A673 (cell line): ENCODE data around the gene ATG9A. TPM values are rescaled to one million over a fixed set of nuclear protein-coding genes. Genes with fewer than 3 reads are reported as not detected.

Experiments
- BruUV-seq: library from RNA; stranded (reverse); fragments of 400-500 nt; replicated peaks from 2 replicates; lab custom pipeline; 2021; lab: Mats Ljungman, UMichigan
- CTCF ChIA-PET: fragments of 300-600 bp; sonication (Branson Sonifier 250); formaldehyde crosslinking; loops from one replicate; lab custom pipeline; 2022; ENCODE audit warnings: antibody characterized with exemption; lab: Charles Lee
- POLR2A ChIA-PET: fragments of 300-600 bp; sonication (Branson Sonifier 250); formaldehyde crosslinking; loops from one replicate; lab custom pipeline; 2022; ENCODE audit warnings: antibody characterized with exemption; ENCODE audit not compliant: low non-redundant PET; lab: Charles Lee
- DNase-seq: peaks from one replicate; pipeline ENCODE4 v3.0.0-alpha.2; 2015; ENCODE audit warnings: low spot score
- H3K27ac ChIP-seq: fragments of 200-600 bp; sonication (generic); 2 replicates; pipeline ENCODE4 v1.5.1; 2016; ENCODE audit warnings: mixed run types, low read depth, mild to moderate bottlenecking, mixed read lengths, antibody characterized with exemption, low read length; ENCODE audit not compliant: poor library complexity, severe bottlenecking
- H3K27me3 ChIP-seq: fragments of 200-600 bp; sonication (generic); replicated peaks from 2 replicates; pipeline ENCODE4 v1.6.1; 2017; ENCODE audit warnings: mixed run types, low read depth, mild to moderate bottlenecking, mixed read lengths, antibody characterized with exemption, low read length; ENCODE audit not compliant: insufficient read depth, poor library complexity
- H3K36me3 ChIP-seq: fragments of 200-600 bp; sonication (generic); 2 replicates; pipeline ENCODE4 v1.6.1; 2016; ENCODE audit warnings: mixed run types, mild to moderate bottlenecking, mixed read lengths, antibody characterized with exemption, low read length; ENCODE audit not compliant: insufficient read depth, poor library complexity, severe bottlenecking
- H3K4me1 ChIP-seq: fragments of 200-600 bp; sonication (generic); 2 replicates; pipeline ENCODE4 v1.6.1; 2017; ENCODE audit warnings: mixed run types, mild to moderate bottlenecking, mixed read lengths, antibody characterized with exemption, low read length; ENCODE audit not compliant: insufficient read depth, poor library complexity, severe bottlenecking
- H3K4me3 ChIP-seq: fragments of 200-600 bp; sonication (generic); 2 replicates; pipeline ENCODE4 v1.5.1; 2016; ENCODE audit warnings: low read depth, mixed run types, mild to moderate bottlenecking, mixed read lengths, low read length; ENCODE audit not compliant: poor library complexity, severe bottlenecking
- H3K9me3 ChIP-seq: fragments of 200-600 bp; sonication (generic); 2 replicates; pipeline ENCODE4 v1.6.1; 2016; ENCODE audit warnings: mixed run types, low read depth, mild to moderate bottlenecking, mixed read lengths, antibody characterized with exemption, low read length; ENCODE audit not compliant: poor library complexity, severe bottlenecking
- EZH2 ChIP-seq: fragments of 200-600 bp; sonication (generic); IDR thresholded peaks from 2 replicates; pipeline ENCODE4 v1.6.1; 2017; ENCODE audit warnings: borderline replicate concordance, low read depth, mild to moderate bottlenecking, mixed read lengths, antibody characterized with exemption, low read length; ENCODE audit not compliant: poor library complexity, severe bottlenecking
- intact Hi-C: fragments of 100-400 bp; cut with micrococcal nuclease; formaldehyde crosslinking; loops from one replicate; pipeline ENCODE4 v1.10.0; 2022; ENCODE audit not compliant: unreplicated experiment
- total RNA-seq: library from RNA; stranded (reverse); gene quantifications from 2 replicates; pipeline ENCODE4 v1.2.3, GENCODE V29; 2021
- TF ChIP-seq, protein P1 (sequence below): fragments of 300-800, 200-600 bp; sonication (generic); conservative IDR thresholded peaks from 2 replicates; pipeline ENCODE4 v1.5.1; 2017; ENCODE audit warnings: low read depth, mild to moderate bottlenecking, antibody characterized with exemption, low read length, moderate library complexity, mixed read lengths

ATG9A gene
- total RNA-seq, 1 experiment from 2014 or later = 50.0 TPM

DNA sequence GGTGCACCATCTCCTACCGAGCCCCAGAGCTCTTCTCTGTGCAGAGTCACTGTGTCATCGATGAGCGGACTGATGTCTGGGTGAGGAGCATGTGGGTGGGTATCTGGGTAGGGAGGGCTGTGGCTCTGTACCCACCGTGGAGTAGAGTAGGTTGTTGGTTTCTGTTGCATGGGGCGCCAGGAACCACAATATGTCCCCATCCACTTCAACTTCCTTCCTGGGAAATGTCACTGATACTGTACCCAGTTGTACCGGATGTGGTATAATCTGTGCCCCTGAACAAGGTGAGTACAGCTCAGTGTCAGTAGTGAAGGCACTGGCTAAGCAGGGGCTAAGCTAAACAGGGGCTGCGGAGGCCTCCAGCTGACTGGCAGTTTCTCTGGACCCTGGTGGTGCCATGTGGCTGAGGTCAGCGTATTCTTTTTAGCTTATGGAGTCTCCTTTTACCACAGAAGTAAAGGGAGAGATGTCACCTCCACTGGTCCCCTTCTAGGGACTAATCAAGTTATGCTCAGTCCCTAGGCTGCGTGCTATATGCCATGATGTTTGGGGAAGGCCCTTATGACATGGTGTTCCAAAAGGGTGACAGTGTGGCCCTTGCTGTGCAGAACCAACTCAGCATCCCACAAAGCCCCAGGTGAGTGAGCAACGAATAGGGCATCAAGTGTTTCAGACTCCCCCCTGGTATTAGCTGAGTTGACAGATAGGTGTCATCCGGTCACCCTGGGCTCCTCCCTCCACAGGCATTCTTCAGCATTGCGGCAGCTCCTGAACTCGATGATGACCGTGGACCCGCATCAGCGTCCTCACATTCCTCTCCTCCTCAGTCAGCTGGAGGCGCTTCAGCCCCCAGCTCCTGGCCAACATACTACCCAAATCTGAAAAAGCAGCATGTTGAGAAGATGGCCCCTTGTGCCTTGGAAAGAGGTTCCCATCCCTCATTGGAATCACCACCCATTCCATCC lies 18.5 kb upstream of the ATG9A start:
- H3K4me1 ChIP-seq = peaks cover 43% of the 10 kb centered on the region
- peaks cover 10% of the 10 kb centered on the region for H3K36me3 ChIP-seq
- TF ChIP-seq, protein P1, sequence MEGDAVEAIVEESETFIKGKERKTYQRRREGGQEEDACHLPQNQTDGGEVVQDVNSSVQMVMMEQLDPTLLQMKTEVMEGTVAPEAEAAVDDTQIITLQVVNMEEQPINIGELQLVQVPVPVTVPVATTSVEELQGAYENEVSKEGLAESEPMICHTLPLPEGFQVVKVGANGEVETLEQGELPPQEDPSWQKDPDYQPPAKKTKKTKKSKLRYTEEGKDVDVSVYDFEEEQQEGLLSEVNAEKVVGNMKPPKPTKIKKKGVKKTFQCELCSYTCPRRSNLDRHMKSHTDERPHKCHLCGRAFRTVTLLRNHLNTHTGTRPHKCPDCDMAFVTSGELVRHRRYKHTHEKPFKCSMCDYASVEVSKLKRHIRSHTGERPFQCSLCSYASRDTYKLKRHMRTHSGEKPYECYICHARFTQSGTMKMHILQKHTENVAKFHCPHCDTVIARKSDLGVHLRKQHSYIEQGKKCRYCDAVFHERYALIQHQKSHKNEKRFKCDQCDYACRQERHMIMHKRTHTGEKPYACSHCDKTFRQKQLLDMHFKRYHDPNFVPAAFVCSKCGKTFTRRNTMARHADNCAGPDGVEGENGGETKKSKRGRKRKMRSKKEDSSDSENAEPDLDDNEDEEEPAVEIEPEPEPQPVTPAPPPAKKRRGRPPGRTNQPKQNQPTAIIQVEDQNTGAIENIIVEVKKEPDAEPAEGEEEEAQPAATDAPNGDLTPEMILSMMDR = no peak
- no peak for TF ChIP-seq EZH2
- no peak overlapping the region for H3K4me3 ChIP-seq
- CTCF ChIA-PET = interaction anchor here (0.6 kb wide), 1 partner anchor 29 kb away, joined by 4 read pairs; no protein-coding TSS in a partner anchor
- peak overlapping the region; percentile 87 for H3K27ac ChIP-seq
- intact Hi-C loops = no loop called here
- H3K9me3 ChIP-seq = no peaks in the 10 kb centered on the region
- POLR2A ChIA-PET = no interaction called here
- no peak for DNase-seq
- no peaks in the 10 kb centered on the region for H3K27me3 ChIP-seq
- no TSS peak for BruUV-seq

DNA sequence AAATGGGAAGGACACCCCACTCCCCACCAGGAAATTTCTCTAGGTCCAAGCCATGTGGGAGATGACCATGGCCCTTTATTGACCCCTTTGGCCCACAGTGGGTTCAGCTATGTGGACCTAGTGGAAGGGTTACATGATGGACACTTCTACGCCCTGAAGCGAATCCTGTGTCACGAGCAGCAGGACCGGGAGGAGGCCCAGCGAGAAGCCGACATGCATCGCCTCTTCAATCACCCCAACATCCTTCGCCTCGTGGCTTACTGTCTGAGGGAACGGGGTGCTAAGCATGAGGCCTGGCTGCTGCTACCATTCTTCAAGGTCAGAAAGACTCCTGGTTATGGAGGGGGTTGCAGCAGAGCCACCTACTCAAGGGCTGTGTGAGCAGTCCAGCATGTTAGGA lies 17.1 kb upstream of the ATG9A start:
- peaks cover 10% of the 10 kb centered on the region for H3K36me3 ChIP-seq
- H3K27me3 ChIP-seq = no peaks in the 10 kb centered on the region
- POLR2A ChIA-PET = no interaction called here
- BruUV-seq = no TSS peak
- DNase-seq = no peak
- intact Hi-C loops = no loop called here
- peaks cover 30% of the 10 kb centered on the region for H3K4me1 ChIP-seq
- CTCF ChIA-PET = no interaction called here
- no peaks in the 10 kb centered on the region for H3K9me3 ChIP-seq
- TF ChIP-seq EZH2 = no peak
- TF ChIP-seq, protein P1 = no peak
- peak overlapping the region; percentile 20 for H3K27ac ChIP-seq
- peak overlapping the region; percentile 85 for H3K4me3 ChIP-seq

DNA sequence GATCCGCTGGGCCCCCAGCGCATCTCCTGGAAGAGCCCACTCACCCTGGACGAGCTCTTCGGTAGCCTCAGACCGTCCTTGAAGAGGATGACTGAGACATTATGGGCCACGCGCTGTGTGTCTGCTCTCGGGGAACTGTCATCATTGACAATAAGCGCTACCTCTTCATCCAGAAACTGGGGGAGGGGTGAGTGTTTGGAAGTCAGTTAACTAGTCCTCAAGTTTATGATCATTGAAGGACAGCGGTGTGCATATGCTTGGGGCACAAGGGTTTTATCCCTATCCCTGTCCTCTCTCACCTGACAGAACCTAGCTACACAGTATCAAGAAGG lies 16.4 kb upstream of the ATG9A start:
- H3K36me3 ChIP-seq = peaks cover 10% of the 10 kb centered on the region
- intact Hi-C loops = no loop called here
- no TSS peak for BruUV-seq
- DNase-seq = no peak
- H3K27me3 ChIP-seq = no peaks in the 10 kb centered on the region
- H3K27ac ChIP-seq = peak overlapping the region; percentile 85
- POLR2A ChIA-PET = no interaction called here
- H3K4me1 ChIP-seq = peaks cover 28% of the 10 kb centered on the region
- no peak for TF ChIP-seq EZH2
- TF ChIP-seq, protein P1 = no peak
- H3K4me3 ChIP-seq = peak overlapping the region; percentile 85
- H3K9me3 ChIP-seq = no peaks in the 10 kb centered on the region
- CTCF ChIA-PET = no interaction called here
